Measurements from ENCODE around the gene ASB10.

ASB10 gene

GRCh38 chr7:151187409-151188251 is 580 bp upstream of the ASB10 start:
- no peak for DNase-seq

GRCh38 chr7:151185762-151186639 is 1.0 kb downstream of the ASB10 start:
- no peak for DNase-seq

GRCh38 chr7:151181011-151181431 is 6.0 kb downstream of the ASB10 start:
- no peak for DNase-seq

GRCh38 chr7:151179946-151180345 is 7.1 kb downstream of the ASB10 start:
- DNase-seq = no peak

GRCh38 chr7:151179287-151179860 is 7.7 kb downstream of the ASB10 start:
- no peak for DNase-seq

GRCh38 chr7:151178831-151179230 is 8.2 kb downstream of the ASB10 start:
- DNase-seq = no peak

GRCh38 chr7:151178236-151178635 is 8.8 kb downstream of the ASB10 start:
- no peak for DNase-seq

- no peak for DNase-seq
Observed at GRCh38 chr7:151177310-151177709, 9.7 kb downstream of the ASB10 start.

GRCh38 chr7:151176401-151176800 is 10.6 kb downstream of the ASB10 start:
- no peak for DNase-seq

- DNase-seq = no peak
Observed at GRCh38 chr7:151175793-151176311, 11.2 kb downstream of the ASB10 start.

- no peak for DNase-seq
Observed at GRCh38 chr7:151175047-151175792, 11.8 kb downstream of the ASB10 start.

- peak; percentile 56 for DNase-seq
Observed at GRCh38 chr7:151174246-151175046, 12.6 kb downstream of the ASB10 start.

- no peak for DNase-seq
Observed at GRCh38 chr7:151173386-151174245, 13.4 kb downstream of the ASB10 start.

GRCh38 chr7:151172273-151173141 is 14.5 kb downstream of the ASB10 start:
- peak; percentile 86 for DNase-seq

GRCh38 chr7:151168787-151169162 is 18.3 kb downstream of the ASB10 start:
- DNase-seq = no peak

GRCh38 chr7:151168003-151168786 is 18.9 kb downstream of the ASB10 start:
- peak; percentile 70 for DNase-seq

- DNase-seq = no peak
Observed at GRCh38 chr7:151167197-151167961, 19.7 kb downstream of the ASB10 start, which contains the start of gene GBX1. TSS of gene GBX1 (minus strand) at chr7:151167694. CDS start at chr7:151167548, 146 bp downstream.
